Activated CD8-positive, alpha-beta memory T cell treated with anti-CD3 and anti-CD28 coated beads, Interleukin-2, amount 50 U/mL, for 24 hours (primary cell): ENCODE results near the gene CCNQ.

Source experiments
- DNase-seq: peaks from one replicate; pipeline ENCODE4 v3.0.0-alpha.2; 2020; ENCODE audit errors: extremely low read depth

CCNQ gene

DNA sequence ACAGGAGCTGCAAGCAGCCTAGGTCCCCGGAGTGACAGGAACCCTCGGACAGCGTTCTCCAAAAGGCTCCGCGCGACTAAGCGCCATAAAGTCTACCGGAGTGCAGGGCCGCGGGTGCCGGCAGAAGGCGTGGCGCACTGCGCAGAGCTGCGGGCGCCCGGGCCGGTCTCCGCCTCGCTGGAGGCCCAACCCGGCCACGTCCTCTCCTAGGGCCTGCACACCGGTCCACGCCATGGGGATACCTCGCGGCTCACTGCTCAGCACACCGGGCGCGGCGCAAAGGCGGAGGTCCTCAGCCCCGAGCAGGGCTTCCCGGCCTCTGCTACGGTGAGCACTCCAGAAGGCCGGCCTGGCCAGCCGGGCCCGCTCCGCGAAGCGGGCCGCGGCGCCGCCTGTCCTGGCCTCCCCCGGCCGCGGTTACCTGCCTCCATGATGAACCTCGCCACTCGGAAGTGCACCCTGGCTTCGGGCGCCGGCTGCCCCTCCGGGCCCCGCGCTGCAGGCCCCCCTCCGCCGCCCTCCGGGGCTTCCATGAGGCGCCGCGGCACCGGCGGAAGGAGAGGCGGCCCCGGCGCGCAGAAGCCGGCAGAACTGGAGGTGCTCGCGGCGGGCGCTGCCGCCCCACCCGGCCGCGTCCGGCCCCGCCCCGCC, at the start of gene CCNQ:
Gene CCNQ (minus strand): TSS at position 599 of the 651 bp plus-strand sequence. CDS start 66 bp downstream, at position 533.
- no peak for DNase-seq

DNA sequence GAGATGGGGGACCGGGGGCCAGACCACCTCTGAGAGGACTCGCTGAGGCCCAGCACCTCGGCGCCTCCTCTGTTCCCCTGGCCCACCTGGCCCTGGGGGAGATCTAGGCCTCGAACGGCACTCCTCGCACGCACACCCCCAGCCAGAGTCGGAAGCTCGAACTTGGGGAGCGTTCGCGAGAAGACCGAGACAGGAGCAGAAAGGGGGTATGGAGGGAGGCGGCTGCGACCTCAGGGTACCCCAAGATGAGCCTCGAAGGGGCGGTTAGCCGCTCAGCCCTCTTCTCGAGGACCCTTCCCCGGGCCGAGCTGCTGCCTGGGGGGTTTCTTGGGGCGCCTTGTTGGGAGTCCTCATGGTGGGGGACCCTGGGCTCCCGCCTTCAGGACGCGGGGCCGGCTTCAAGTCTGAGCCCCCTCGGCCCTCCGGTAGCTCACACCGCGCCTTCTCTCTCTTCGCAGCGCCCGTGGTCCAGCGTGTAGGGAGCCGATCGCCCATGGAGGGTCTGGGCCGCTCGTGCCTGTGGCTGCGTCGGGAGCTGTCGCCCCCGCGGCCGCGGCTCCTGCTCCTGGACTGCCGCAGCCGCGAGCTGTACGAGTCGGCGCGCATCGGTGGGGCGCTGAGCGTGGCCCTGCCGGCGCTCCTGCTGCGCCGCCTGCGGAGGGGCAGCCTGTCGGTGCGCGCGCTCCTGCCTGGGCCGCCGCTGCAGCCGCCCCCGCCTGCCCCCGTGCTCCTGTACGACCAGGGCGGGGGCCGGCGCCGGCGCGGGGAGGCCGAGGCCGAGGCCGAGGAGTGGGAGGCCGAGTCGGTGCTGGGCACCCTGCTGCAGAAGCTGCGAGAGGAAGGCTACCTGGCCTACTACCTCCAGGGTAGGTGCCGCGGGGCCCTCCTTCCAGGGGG, 48.8 kb upstream of the CCNQ start:
- no peak for DNase-seq

DNA sequence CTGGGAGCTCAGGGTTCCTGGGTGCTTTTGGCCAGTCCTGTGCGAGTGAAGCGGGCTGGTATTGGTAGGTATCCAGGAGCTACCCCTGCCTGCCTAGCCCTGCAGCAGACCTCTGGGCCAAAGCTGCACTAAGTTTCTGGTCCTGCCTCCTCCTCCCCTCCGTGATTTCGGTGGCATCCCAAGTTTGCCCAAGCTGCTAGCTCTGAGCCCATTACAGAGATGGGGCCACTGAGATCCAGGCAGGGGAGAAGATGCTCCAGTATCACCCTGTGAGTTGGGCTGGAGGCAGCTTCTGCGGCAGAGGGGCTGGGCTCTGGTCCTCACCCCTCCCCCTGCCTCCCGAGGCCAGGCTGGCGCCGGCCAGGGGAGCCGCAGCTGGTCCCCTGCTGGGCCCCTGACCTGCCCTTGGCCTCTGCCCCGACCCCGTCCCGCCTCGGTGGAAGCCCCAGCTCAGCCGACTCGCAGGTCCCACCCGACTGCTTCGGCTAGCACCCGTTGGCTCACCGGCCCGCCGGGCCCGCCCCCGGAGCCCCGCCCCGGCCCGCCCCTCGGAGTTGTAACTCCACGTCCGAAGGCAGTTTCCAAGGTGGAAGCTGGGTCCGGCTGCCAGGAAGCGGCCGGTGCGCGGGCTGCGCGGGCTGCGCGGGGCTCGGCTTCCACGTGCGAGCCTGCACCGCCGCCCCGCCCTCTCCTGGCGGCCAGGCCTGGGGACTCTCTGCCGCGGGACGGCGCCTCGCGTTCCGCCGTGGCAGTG, 47.9 kb upstream of the CCNQ start, which contains the start of gene DUSP9:
Gene DUSP9 (plus strand): TSS at position 584 of the 754 bp plus-strand sequence. CDS start 751 bp downstream, outside the sequence.
- DNase-seq = no peak

DNA sequence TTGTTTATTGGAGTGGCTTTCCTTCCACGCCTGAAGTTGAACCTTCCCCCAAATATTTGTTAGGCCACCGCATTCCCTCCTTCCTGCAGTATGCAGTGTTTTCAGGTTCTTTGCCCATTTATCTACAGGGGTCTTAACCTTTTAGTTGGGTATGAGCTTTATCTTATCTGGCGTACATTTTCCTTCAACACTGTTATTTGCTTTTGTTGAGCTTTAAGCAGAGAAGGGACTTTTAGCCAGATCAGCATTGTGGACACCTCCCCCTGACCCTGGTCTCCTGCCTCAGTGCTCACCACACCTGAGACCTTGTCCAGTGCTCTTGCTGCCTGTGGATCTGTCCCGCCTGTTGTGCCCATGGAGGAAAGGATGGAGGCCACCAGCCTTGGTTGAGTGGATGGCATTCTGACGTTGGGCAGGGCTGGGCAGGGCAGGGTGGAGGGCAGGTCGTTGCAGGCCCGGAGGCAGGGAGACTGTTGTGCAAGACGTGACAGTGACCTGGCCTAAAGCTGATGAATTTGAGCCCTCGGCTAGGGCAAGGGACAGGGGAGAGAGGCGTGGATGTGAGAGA, 47.1 kb upstream of the CCNQ start:
- no peak for DNase-seq

DNA sequence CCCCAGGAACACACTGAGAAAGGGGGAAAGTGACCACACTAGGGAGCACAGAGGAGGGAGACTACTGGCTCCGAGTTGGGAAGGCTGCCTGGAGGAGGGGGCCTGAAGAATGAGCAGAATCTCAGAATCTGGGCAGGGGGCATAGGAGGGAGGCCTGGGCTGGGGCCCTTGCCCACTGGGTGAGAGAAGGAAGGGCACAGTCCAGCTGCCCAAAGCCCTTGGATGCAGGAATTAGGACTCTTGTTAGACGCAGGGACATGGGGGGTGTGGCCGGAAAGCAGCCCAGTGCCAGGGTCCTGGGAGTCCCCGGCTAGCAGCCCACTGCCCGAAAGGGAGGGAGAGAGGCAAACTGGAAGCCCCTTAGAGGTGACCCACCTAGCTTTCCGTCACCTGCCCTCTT, 46.2 kb upstream of the CCNQ start:
- no peak for DNase-seq

DNA sequence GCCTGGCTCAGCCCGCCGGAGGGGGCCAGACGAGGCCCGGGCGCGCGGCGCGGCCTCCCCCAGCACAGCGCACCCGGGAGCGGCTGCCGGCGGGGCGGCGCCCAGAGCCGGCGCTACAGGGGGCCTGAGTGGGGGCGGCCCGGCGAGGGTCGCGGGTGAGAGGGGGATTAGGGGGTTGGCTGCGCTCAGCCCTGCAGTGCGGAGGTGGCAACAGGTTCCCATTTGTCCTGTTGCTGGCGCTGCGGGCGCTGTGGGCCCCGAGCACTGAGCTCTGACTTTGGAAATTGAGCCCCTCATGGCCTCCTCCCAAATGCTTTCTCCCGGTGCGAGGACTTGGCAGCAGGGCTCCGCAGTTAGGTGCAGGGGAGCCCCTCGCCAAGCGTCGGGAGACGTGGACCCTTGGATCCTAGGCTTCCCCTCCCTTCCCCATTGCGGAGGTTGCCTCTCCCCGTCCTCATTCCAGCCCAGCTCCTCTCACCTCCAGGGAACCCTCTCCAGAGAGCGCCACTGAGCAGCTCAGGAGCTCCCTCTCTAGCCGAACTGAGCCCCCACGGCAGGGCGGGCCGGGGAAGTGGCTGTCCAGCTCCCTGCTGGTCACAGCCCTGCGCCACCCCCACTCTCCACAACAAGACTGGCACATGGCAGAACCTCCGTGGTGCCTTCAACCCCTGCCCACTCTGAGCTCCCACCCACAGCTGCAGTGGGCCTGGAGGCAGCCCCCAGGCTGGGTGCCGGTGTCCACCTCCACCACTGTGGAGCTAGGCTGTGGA, 45.6 kb upstream of the CCNQ start:
- no peak for DNase-seq

DNA sequence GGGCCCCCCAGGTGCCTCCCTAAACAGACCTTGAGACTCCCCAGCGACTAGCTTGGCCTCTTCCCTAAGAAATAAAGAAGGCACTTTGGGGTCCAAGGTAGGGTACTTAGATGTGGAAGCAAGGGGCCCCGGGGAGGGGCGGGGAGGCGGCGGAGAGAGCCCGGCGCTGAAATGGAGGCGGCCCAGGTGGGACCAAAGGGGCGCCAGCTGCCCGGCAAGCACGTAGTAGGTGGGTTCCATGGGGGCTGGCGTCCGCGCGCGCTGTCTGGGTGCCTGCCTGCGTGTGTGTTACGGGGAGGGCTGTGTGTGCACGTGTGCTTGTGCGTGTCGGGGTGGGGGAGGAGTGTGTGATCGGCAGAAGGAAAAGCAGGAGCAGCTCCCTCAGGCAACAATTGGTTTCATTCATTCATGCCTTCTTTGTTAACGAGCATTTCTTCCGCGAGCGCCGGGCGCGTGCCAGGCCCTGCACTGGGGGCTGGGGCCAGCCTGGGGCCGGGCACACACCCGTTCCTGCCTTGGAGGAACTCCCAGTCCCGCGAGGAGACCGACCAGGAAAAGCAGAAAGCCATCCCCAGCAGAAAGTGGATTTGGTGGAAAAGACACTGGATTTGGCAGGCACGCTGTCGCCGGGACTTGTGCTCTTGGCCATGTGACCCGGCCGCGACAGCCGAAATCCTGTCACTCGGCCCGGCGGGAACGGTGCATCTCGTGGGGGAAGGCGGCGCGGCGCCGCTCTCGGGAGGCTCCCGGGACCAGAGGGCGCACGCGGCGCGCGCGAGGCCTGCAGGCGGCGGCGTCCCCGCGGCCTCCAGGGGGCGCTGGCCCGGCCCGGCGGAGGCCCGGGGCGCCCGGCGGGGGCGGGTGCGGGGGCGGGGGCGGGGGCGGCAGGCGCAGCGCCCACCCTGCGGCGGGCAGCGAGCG, 44.8 kb upstream of the CCNQ start:
- no peak for DNase-seq

DNA sequence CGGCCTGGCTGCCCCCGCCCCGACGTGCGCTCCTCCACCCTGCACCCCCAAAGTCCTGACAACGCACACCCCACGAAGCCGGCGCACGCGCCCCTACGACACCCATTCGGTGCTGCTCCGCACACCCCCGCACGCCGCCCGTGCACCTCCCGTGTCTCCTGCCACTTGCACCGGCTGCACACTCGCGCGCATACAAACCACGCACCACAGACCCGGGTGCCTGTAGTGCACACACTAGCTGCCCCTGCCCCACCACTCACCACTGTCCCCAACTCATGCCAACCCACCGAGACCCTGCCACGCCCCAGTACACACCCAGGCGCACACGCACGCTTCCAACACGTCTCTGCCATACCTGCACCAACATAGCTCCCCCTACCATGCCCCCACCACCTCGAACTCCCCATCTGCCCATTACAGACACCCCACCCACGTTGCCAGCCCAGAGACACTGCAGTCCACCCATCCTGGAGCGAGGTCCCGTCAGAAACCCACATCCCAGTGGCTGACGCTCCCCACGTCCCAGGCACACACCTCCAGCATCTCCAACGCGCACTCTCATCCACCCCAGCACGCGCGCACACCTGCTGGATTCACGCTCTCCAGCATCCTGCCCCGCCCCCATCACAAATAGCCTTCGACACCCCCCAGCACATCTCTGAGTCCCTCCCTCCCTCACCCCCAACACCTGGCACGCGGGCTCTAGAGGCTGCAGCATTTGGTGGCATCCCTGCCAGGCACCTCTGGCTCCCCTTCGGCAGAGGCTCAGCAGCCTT, 43.9 kb upstream of the CCNQ start:
- no peak for DNase-seq

DNA sequence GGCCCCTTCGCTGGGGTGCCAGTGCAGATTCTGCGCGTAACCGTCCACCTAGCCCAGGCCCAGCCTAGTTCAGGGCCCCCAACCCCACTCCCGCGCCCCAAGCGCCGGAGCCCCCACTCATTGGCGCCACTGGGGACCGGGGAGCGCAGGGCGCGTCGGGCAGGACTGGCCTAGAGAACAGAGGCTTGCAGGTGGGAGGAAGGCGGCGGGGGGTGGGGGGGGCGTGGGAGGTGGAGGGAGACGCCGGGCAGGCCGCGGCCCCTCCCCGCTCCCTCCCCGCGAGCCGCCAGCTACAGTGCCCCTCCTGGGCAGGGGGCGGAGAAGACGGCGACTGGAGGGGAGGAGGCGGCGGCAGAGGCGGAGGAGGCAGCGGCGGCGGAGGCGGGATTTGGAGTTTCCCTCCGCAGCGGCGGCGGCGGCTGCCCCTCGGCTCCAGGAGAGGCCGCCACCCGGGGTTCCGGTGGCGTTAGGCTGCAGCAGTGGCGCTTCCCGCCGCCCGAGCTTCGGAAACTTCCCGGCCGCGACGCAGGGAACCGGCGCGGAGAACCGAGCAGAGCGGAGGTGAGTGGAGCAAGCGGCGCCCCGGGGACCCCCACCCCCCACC, 43.2 kb upstream of the CCNQ start:
- no peak for DNase-seq

DNA sequence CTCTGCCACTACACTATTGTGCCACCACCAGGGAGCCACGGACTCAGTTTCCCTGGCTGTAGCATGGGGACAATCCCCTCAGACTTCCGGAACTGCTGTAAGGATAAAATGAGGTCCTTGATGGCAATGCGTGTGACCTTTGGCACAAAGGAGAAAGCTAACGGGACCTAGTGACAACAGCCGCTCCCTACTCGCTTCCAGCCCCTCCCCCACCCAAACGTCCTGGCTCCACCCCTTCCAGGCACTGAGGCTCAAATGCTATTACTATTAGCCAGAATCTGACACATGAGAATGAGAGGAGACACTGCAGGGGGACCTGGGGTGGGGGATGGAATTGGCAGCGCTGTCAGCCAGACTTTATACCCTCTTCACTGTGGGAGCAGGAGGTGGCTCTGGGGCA, 42.7 kb upstream of the CCNQ start:
- no peak for DNase-seq

DNA sequence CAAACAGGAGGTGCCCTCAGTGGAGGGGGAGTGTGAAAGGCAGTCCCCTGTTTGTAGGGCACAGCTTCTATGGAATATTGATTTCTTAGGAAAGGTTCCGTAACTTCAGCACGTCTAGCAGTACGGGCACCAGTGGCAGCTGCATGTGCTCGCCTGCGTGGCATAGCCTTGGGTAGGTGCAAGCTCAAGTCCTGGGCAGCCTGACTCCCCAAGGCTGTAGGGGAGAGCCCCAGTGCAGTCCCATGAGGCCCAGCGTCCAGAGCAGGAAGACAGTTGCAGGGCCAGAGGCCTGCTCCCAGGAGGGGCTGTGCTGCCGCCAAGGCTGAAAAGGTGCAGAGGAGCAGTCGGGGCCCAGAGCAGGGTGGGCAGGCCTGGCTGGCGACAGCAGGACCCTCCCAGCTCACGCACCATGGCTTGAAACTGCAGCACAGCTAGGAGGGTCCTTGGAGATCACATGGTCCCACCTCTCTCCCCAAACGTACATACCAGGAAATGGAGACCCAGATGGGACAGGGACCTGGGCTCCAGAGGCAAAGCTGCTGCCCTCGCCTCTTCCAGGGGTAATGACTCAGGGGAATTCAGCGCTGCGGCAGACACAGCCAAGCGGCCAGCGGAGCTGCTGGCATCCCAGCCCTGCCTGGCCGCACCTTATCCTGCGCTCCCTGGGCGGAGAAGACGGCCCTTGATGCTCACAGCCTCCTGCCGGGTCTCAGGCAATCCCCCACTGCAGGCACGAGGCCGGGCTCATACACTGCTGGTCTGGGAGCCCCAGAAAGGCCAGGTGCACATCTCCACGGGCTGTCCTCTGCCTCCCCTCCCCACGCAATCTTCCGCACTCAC, 42.0 kb upstream of the CCNQ start:
- no peak for DNase-seq

DNA sequence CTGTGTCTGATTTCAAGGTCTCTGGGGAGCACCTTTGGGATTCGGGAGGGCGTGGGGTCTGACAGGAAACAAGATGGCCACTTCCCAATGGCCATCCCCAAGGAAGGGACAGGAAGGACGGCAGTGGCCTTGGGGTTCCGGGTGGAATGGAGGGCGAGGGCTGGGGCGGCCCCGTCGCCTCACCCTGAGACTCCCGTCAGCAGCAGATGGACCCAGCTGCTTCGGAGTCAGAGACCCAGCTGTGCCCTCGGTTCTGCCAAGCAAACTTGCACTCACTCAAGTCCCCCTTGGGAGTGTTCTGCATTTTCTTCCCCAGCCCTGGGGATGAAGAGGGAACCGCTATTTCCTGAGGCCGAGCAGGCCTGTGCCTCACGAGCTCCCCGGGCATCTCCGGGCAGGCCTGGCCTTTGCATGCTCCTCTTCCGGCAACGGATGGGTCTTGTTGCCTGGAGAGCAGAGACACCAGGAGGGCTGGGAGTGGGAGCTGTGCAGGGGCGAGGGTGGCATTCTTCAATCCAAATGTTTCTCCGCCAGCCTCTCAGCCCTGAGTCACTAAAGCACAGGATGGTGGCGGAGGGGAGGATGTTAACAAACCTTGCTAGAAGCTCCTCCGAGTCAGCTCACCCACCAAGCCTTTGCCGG, 41.2 kb upstream of the CCNQ start:
- DNase-seq = no peak

DNA sequence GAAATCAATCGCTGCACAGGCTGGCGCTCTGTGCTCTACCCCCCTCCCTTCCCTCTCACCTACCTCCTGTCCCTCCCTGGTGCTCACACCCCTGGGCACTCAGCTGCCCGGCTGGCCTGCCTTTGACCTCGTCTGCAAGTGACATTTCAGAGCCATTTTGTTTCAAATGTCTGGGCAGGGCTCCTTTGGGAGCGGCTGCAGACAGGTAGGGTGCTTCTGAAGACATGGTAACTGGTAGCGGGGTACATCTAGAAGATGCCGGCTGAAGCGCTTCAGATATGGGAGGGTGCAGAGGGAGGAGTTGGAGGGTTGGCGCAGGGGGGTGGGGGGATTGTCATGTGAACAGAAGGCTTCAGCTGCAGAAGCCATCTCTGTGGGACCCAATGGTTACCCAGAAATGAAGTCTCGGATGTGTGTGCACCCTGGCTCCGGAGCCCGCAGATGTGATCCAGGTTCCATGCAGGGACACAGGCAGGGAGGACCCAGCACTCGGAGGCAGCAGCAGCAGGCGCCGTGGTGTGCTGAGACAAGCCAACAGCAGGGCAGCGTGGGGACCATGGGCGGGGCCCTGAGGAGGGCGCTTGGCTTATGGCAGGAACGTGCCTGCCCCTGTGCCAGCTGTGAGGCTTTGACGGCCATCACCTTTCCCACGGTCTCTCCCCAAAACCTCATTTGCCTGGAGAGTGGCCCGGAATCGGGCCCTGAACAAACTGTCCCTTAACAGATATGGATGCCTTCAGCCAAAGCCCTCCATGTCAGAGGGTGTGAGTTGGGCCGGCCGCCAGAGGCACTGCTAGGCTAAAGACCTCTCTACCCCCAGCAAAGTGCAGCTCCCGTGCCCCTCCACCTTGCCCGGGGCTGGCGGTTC, 40.5 kb upstream of the CCNQ start:
- DNase-seq = no peak

DNA sequence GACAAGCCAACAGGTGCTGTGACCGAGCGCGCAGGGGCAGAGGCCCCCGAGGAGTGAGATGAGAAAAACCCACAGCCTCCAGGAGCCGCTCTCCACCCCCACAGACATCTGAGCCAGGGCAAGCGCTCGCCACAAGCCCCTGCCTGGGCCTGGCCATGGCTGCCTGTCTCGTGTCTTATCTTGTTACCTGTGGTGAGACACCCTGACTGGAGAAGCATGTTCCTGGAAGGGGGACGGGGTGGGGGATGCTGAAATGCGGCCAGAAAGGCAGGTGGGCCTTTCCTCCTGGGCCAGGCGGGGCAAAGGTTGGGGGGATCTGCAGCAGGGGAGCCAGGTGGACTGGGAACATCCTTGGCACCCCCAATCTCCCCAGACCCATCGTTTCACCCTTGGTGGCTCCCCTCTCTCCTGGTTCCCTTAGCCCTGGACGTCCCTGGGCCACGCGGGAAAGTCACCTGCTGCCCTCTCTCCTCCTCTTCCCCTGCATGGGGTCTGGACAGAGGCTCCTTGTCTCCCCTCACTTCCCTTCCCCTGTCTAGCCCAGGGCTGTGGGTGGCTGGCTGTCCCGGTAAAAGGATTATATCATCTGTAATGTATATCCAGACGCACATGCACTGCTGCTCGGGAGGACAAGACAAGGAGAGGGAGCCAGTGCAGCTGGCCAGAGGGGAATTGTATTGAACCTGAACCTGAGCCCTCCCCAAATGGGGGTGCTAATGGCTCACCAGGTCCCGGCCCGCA, 39.7 kb upstream of the CCNQ start:
- no peak for DNase-seq

DNA sequence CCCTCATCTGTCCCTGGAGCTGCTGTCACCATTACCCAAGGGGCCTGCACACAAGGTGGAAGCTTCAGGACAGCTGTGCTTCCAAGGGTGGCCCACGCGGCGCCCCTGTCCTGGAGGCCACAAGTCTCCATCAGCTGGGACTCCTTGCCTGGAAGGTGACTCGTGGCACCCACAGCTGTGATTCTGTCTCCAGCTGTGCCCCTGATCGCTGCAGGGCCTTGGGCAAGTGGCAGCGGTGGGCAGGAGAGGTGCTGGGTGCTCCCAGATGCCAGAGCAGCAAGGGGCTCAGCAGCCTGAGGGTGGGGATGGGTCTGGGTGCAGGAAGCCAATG, 39.1 kb upstream of the CCNQ start:
- no peak for DNase-seq
